SK-N-SH (cell line): ENCODE measurements around the gene PARK7. TPM values are rescaled to one million over a fixed set of nuclear protein-coding genes. Genes with fewer than 3 reads are reported as not detected.

ENCODE experiments used
- CTCF ChIA-PET: fragments of 300-600, 350-600 bp; formaldehyde crosslinking; extraction: SDS; loops from one replicate; lab custom pipeline; 2021; lab: Yijun Ruan, JAX
- POLR2A ChIA-PET: fragments of 350-600 bp; sonication (Branson Sonifier 250); formaldehyde crosslinking; extraction: SDS; loops from one replicate; lab custom pipeline; 2020; ENCODE audit warnings: antibody characterized with exemption, inconsistent platforms; lab: Yijun Ruan, JAX
- DNase-seq: peaks from one replicate; pipeline ENCODE4 v3.0.0; 2012
- H2AFZ ChIP-seq: fragments of 200-600 bp; sonication (generic); 2 replicates; pipeline ENCODE4 v1.8.1; 2016; ENCODE audit warnings: antibody characterized with exemption, mild to moderate bottlenecking, low read depth
- H3F3A ChIP-seq: fragments of 200-600 bp; sonication (generic); replicated peaks from 2 replicates; pipeline ENCODE3; 2016; ENCODE audit warnings: antibody characterized with exemption, mild to moderate bottlenecking; ENCODE audit not compliant: insufficient read depth
- H3K27ac ChIP-seq, 2 experiments: fragments of 200-500 bp in 1 of 2; fragments of 200-600 bp in 1 of 2; sonication (Bioruptor generic) in 1 of 2; sonication (generic), shearing (Covaris generic) in 1 of 2; 2 replicates each; pipeline versions ENCODE4 v1.5.1 to v1.6.1; 2014 to 2016; ENCODE audit warnings: low read depth in 2 of 2, inconsistent platforms in 1 of 2, low read length in 1 of 2, mild to moderate bottlenecking in 1 of 2, mixed read lengths in 1 of 2
- H3K27me3 ChIP-seq: fragments of 200-600 bp; sonication (generic), shearing (Covaris generic); 2 replicates; pipeline ENCODE4 v1.6.1; 2016; ENCODE audit warnings: mixed run types; ENCODE audit not compliant: insufficient read depth
- H3K36me3 ChIP-seq, 2 experiments: fragments of 200-500 bp in 1 of 2; fragments of 200-600 bp in 1 of 2; sonication (Bioruptor generic) in 1 of 2; sonication (generic) in 1 of 2; replicated peaks in 1 of 2; 2 replicates each; pipeline versions ENCODE3 to v1.5.1; 2014 to 2016; ENCODE audit warnings: low read length in 1 of 2, mild to moderate bottlenecking in 1 of 2; ENCODE audit not compliant: insufficient read depth in 2 of 2, control insufficient read depth in 1 of 2
- H3K4me1 ChIP-seq, 2 experiments: fragments of 200-500 bp in 1 of 2; fragments of 200-600 bp in 1 of 2; sonication (Bioruptor generic) in 1 of 2; sonication (generic), shearing (Covaris generic) in 1 of 2; 2 replicates each; pipeline versions ENCODE4 v1.5.1 to v1.6.1; 2014 to 2016; ENCODE audit warnings: low read depth in 1 of 2, low read length in 1 of 2, mixed run types in 1 of 2; ENCODE audit not compliant: insufficient read depth in 2 of 2, control insufficient read depth in 1 of 2
- H3K4me2 ChIP-seq: fragments of 200-600 bp; sonication (generic), shearing (Covaris generic); 2 replicates; pipeline ENCODE4 v1.6.1; 2017; ENCODE audit warnings: mixed run types
- H3K4me3 ChIP-seq, 2 experiments: fragments of 200-500 bp in 1 of 2; fragments of 200-600 bp in 1 of 2; sonication (Bioruptor generic) in 1 of 2; sonication (generic), shearing (Covaris generic) in 1 of 2; 2 replicates each; pipeline versions ENCODE4 v1.5.1 to v1.8.1; 2014 to 2016; ENCODE audit warnings: low read depth in 2 of 2, inconsistent platforms in 1 of 2, low read length in 1 of 2, mild to moderate bottlenecking in 1 of 2, mixed read lengths in 1 of 2, moderate library complexity in 1 of 2
- H3K79me2 ChIP-seq: fragments of 200-600 bp; sonication (generic); 2 replicates; pipeline ENCODE4 v1.8.1; 2017; ENCODE audit warnings: mild to moderate bottlenecking; ENCODE audit not compliant: insufficient read depth
- H3K9ac ChIP-seq: fragments of 200-600 bp; sonication (generic); 2 replicates; pipeline ENCODE4 v1.6.1; 2017; ENCODE audit warnings: mixed run types
- H3K9me2 ChIP-seq: fragments of 200-600 bp; sonication (generic); 2 replicates; pipeline ENCODE4 v1.6.1; 2017; ENCODE audit warnings: mixed run types
- H3K9me3 ChIP-seq: fragments of 200-600 bp; sonication (generic); 2 replicates; pipeline ENCODE4 v1.6.1; 2017; ENCODE audit warnings: mixed run types, mild to moderate bottlenecking, moderate library complexity
- H4K20me1 ChIP-seq: fragments of 200-600 bp; sonication (generic); 2 replicates; pipeline ENCODE4 v1.6.1; 2017; ENCODE audit warnings: mild to moderate bottlenecking, mixed run types; ENCODE audit not compliant: insufficient read depth
- CTCF ChIP-seq: fragments of 200-600 bp; sonication (generic); IDR thresholded peaks from 2 replicates; pipeline ENCODE4 v1.6.1; 2017; ENCODE audit warnings: antibody characterized with exemption, mild to moderate bottlenecking, moderate library complexity
- FOXJ3 ChIP-seq: sonication (generic); formaldehyde crosslinking; IDR thresholded peaks from 2 replicates; pipeline ENCODE4 v1.5.1; 2020; ENCODE audit warnings: mild to moderate bottlenecking, missing genetic modification reagents
- GABPA ChIP-seq: IDR thresholded peaks from 2 replicates; pipeline ENCODE4 v1.4.0; 2012; ENCODE audit warnings: low read depth, mild to moderate bottlenecking
- GATA2 ChIP-seq: sonication (generic); formaldehyde crosslinking; IDR thresholded peaks from 2 replicates; pipeline ENCODE4 v1.5.0; 2020; ENCODE audit warnings: mild to moderate bottlenecking, missing genetic modification reagents
- IRF3 ChIP-seq: fragments of 150-350 bp; IDR thresholded peaks from 2 replicates; pipeline ENCODE4 v1.6.1; 2016; ENCODE audit warnings: mild to moderate bottlenecking, low read depth, low read length
- NRF1 ChIP-seq: IDR thresholded peaks from 2 replicates; pipeline ENCODE4 v1.6.1; 2012; ENCODE audit warnings: low read depth, mild to moderate bottlenecking, low read length
- POLR2AphosphoS5 ChIP-seq: IDR thresholded peaks from 2 replicates; pipeline ENCODE4 v1.6.1; 2012; ENCODE audit warnings: low read depth, low read length
- RAD21 ChIP-seq: IDR thresholded peaks from 2 replicates; pipeline ENCODE4 v1.6.1; 2012; ENCODE audit warnings: mild to moderate bottlenecking, low read length
- RCOR1 ChIP-seq: fragments of 150-350 bp; IDR thresholded peaks from 2 replicates; pipeline ENCODE4 v1.6.1; 2017; ENCODE audit warnings: antibody characterized with exemption, low read length
- RXRA ChIP-seq: IDR thresholded peaks from 2 replicates; pipeline ENCODE4 v1.4.0; 2012; ENCODE audit warnings: low read depth, mild to moderate bottlenecking, borderline replicate concordance
- TAF1 ChIP-seq: IDR thresholded peaks from 2 replicates; pipeline ENCODE4 v1.6.1; 2012; ENCODE audit warnings: low read depth, mild to moderate bottlenecking, low read length, moderate library complexity, borderline replicate concordance
- TCF12 ChIP-seq: IDR thresholded peaks from 2 replicates; pipeline ENCODE4 v1.4.0; 2012
- ZBTB33 ChIP-seq: IDR thresholded peaks from 2 replicates; pipeline ENCODE4 v1.4.0; 2012; ENCODE audit warnings: low read depth, borderline replicate concordance
- WGBS: methylation state at CpG from one replicate; pipeline ENCODE4 v1.1.6; 2017; ENCODE audit warnings: low lambda C conversion rate; 5-methylcytosine and 5-hydroxymethylcytosine counted together
- polyA plus RNA-seq, 3 experiments: library from polyadenylated mRNA; depleted of rRNA; stranded (reverse); fragments of >200 nt; gene quantifications; 2 replicates each; pipeline ENCODE4 v1.2.3, GENCODE V29; 2012

Gene PARK7
- polyA plus RNA-seq, 1 of the 3 experiments (the other 2 are of a cell fraction), result 415 TPM

- Histone ChIP-seq H3K9ac (no peak overlapping the region), H3K4me2 (peak overlapping the region; percentile 20; the same call in 1 of the 2 replicates), H3F3A (peaks cover 58% of the 10 kb centered on the region), H3K79me2 (peaks cover 91% of the 10 kb centered on the region), H3K4me1 (peaks cover 13 to 51% of the 10 kb centered on the region in 2 experiments), H3K9me2 (no peaks in the 10 kb centered on the region), H4K20me1 (peaks cover 16% of the 10 kb centered on the region; the same call in 1 of the 2 replicates), H3K36me3 (peaks cover 19 to 37% of the 10 kb centered on the region in 2 experiments), H3K4me3 (no peak overlapping the region), H3K27ac (peak overlapping the region in 1 of 2 experiments; percentile 54; a peak in 1 of 4 replicates), H2AFZ (no peak overlapping the region), H3K27me3 (no peaks in the 10 kb centered on the region), H3K9me3 (no peaks in the 10 kb centered on the region)
- WGBS, result 70% methylated on average over 4 of the region's 4 CpGs
- TF ChIP-seq FOXJ3, result no peak
- TF ChIP-seq CTCF, result peak; percentile 42
- TF ChIP-seq RAD21, result peak; percentile 47; the same call in 1 of the 2 replicates
- ChIA-PET CTCF (interaction anchor here (0.6 to 10.6 kb wide), 15 partner anchors 8 to 739 kb away, joined by 3 to 293 read pairs (median 10); partner anchors contain the start of gene SLC45A1), POLR2A (interaction anchor here (0.6 kb wide), 1 partner anchor 421 kb away, joined by 4 read pairs; no protein-coding TSS in a partner anchor)
- DNase-seq, result no peak
These were observed 54.8 kb downstream of the PARK7 start for GRCh38 chr1:8016210-8016894.

GRCh38 chr1:8016895-8017241, 55.4 kb downstream of the PARK7 start:
- Histone ChIP-seq H3K27ac (peak overlapping the region in 1 of 2 experiments; percentile 54; a peak in 2 of 4 replicates), H3K4me1 (peaks cover 13 to 55% of the 10 kb centered on the region in 2 experiments), H3K9ac (no peak overlapping the region), H3K27me3 (no peaks in the 10 kb centered on the region), H4K20me1 (peaks cover 18% of the 10 kb centered on the region; the same call in 1 of the 2 replicates), H3F3A (peaks cover 56% of the 10 kb centered on the region), H3K36me3 (peaks cover 15 to 32% of the 10 kb centered on the region in 2 experiments), H3K79me2 (peaks cover 93% of the 10 kb centered on the region), H3K9me3 (no peaks in the 10 kb centered on the region), H3K4me2 (peak overlapping the region; percentile 20; the same call in 1 of the 2 replicates), H2AFZ (no peak overlapping the region), H3K9me2 (no peaks in the 10 kb centered on the region), H3K4me3 (no peak overlapping the region)
- TF ChIP-seq RCOR1, result no peak
- no peak for TF ChIP-seq TCF12
- no peak for TF ChIP-seq GATA2 (CRISPR knock-in tag)
- no peak for TF ChIP-seq POLR2AphosphoS5
- TF ChIP-seq RAD21, result no peak
- TF ChIP-seq ZBTB33, result no peak
- TF ChIP-seq GABPA, result no peak
- no peak for TF ChIP-seq TAF1
- TF ChIP-seq RXRA, result no peak
- TF ChIP-seq NRF1, result no peak
- TF ChIP-seq IRF3, result no peak
- ChIA-PET CTCF (interaction anchor here (0.6 to 10.6 kb wide), 6 partner anchors 33 to 334 kb away, joined by 3 to 293 read pairs (median 68); partner anchors contain the start of gene SLC45A1), POLR2A (interaction anchor here (0.6 kb wide), 1 partner anchor 421 kb away, joined by 4 read pairs; no protein-coding TSS in a partner anchor)
- DNase-seq, result no peak
